Uterus (tissue), 4 donors: ENCODE measurements around the gene HOXA10. TPM values are rescaled to one million over a fixed set of nuclear protein-coding genes. Genes with fewer than 3 reads are reported as not detected.
A peak's percentile ranks its signal among the peaks of the same experiment; 100 is the strongest.

Experiments
- DNase-seq, 2 donors: peaks; one replicate each; pipeline ENCODE4 v3.0.0-alpha.2; 2019 to 2020
- H3K27ac ChIP-seq, 2 donors: fragments of 200-600 bp; sonication (generic); 1 replicate in 1 of 2; 2 replicates in 1 of 2; pipeline ENCODE4 v1.5.1; 2016 to 2018
- H3K27me3 ChIP-seq, 2 donors: fragments of 200-600 bp; sonication (generic); one replicate each; pipeline ENCODE4 v1.5.1; 2018 to 2019; ENCODE audit warnings: control low read depth in 1 of 2
- H3K36me3 ChIP-seq, 2 donors: fragments of 200-600 bp; sonication (generic); one replicate each; pipeline ENCODE4 v1.5.1; 2019; ENCODE audit warnings: control low read depth in 1 of 2
- H3K4me1 ChIP-seq, 2 donors: fragments of 200-600 bp; sonication (generic); one replicate each; pipeline ENCODE4 v1.5.1; 2018 to 2019; ENCODE audit warnings: control low read depth in 1 of 2
- H3K4me3 ChIP-seq, 2 donors: fragments of 200-600 bp; sonication (generic); 1 replicate in 1 of 2; 2 replicates in 1 of 2; pipeline ENCODE4 v1.5.1; 2018 to 2019; ENCODE audit warnings: mild to moderate bottlenecking in 1 of 2
- H3K9me3 ChIP-seq, 2 donors: fragments of 200-600 bp; sonication (generic); one replicate each; pipeline ENCODE4 v1.5.1; 2019; ENCODE audit warnings: control low read depth in 1 of 2
- POLR2A ChIP-seq, 2 donors: fragments of 450-650 bp; IDR thresholded peaks; one replicate each; pipeline ENCODE4 v1.6.1; 2016; ENCODE audit warnings: antibody characterized with exemption in 2 of 2, mild to moderate bottlenecking in 1 of 2, moderate library complexity in 1 of 2
- intact Hi-C: fragments of 100-400 bp; cut with DNase I; formaldehyde crosslinking; loops from one replicate; pipeline ENCODE4 v1.15.1; 2023; ENCODE audit warnings: low total_unique reads
- total RNA-seq, 4 donors: library from RNA; depleted of rRNA in 3 of 4; stranded (reverse); fragments of >200 nt in 3 of 4; gene quantifications; one replicate each; pipeline versions ENCODE4 v1.1.0 to v1.2.4, GENCODE V29; 2014 to 2023
- TF ChIP-seq, protein P1 (sequence below), 4 experiments: fragments of 200-600 bp in 2 of 4; fragments of 450-650 bp in 2 of 4; sonication (generic) in 2 of 4; IDR thresholded peaks; one replicate each; pipeline ENCODE4 v1.5.1; 2016 to 2019; ENCODE audit warnings: antibody characterized with exemption in 4 of 4, mild to moderate bottlenecking in 2 of 4, moderate library complexity in 1 of 4
- donor health status: DM: yes; HTN: yes; CAD: no.

HOXA10 gene
- total RNA-seq, 4 donors from 2014 or later: 50.0 to 114 (median 69.0) TPM

DNA sequence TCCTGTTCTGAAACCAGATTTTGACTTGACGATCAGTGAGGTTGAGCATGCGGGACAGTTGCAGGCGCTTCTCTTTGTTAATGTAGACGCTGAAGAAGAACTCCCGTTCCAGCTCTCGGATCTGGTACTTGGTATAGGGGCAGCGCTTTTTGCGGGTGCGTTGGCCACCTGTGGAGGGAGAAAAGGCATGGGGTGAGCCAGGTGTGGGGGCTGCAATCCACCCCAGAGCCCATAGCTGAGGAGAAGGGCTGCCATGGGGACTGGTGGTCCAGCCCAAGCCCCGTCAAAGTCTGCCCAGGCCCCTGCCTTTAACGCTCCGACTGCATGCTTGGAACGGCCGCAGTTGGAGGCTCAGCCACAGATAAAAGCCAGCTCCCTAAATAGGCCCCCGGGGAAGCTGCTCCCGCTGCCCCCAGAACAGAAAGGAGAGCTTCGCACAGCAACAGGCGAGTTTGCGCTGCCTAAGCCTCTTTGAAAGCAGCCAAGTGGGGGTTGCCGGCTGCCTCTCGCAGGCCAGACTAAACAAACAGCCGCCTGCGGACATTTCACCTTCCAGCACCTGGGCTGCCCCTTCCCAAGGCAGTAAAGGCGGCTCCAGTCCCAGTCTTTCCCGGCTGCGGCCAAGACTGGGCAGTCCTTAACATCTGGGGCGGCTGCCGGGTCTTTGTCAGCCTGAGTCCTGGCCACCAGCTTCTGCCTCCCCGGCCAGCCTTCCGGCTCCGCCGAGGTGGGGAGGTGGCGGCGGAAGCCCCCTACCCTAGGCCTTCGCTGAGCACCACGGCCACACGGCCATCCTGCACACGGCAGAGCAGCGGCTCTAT is 9.0 kb upstream of the HOXA10 start:
- H3K9me3 ChIP-seq: no peaks in the 10 kb centered on the region
- intact Hi-C loops: loop anchor here (5.0 kb wide), 1 partner anchor 1326 kb away; no protein-coding TSS in a partner anchor
- no peaks in the 10 kb centered on the region for H3K4me1 ChIP-seq
- H3K27me3 ChIP-seq: no peaks in the 10 kb centered on the region
- TF ChIP-seq, protein P1, sequence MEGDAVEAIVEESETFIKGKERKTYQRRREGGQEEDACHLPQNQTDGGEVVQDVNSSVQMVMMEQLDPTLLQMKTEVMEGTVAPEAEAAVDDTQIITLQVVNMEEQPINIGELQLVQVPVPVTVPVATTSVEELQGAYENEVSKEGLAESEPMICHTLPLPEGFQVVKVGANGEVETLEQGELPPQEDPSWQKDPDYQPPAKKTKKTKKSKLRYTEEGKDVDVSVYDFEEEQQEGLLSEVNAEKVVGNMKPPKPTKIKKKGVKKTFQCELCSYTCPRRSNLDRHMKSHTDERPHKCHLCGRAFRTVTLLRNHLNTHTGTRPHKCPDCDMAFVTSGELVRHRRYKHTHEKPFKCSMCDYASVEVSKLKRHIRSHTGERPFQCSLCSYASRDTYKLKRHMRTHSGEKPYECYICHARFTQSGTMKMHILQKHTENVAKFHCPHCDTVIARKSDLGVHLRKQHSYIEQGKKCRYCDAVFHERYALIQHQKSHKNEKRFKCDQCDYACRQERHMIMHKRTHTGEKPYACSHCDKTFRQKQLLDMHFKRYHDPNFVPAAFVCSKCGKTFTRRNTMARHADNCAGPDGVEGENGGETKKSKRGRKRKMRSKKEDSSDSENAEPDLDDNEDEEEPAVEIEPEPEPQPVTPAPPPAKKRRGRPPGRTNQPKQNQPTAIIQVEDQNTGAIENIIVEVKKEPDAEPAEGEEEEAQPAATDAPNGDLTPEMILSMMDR (IDR thresholded peaks at IDR 0.05): no peak
- no peaks in the 10 kb centered on the region for H3K36me3 ChIP-seq
- DNase-seq: peak; percentile 27 to 32
- H3K27ac ChIP-seq: peak overlapping the region; percentile 94 to 96
- H3K4me3 ChIP-seq: peak overlapping the region; percentile 56 to 79

DNA sequence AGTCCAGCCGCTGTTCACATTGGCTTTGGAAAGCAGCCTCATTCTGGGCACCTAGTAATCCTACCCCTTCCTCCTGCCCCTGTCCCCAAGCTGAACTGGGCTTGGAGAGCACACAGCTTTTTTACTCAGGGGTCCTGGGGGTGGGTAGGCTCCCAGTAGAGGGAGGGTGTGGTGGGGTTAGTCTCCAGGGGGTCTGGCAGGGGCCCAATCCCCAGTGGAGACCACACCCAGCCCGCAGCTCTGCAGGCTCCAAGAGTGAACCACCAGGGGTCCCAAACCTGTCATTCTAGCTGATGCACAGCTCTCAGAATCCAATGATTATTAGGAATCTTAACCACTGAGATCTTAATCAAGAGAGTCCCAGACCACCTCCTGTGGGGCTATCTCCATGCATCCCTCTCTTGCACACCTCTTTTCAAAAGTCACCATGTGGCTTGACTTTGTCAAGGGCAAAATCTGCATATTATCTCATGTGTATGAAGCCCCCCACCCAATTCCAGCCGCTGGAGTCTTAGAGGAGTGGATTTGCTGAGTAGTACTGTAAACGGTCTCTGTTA is 8.2 kb upstream of the HOXA10 start:
- H3K9me3 ChIP-seq: no peaks in the 10 kb centered on the region
- H3K4me3 ChIP-seq: peak overlapping the region; percentile 56 to 79
- H3K27me3 ChIP-seq: no peaks in the 10 kb centered on the region
- no peak for TF ChIP-seq POLR2A (IDR thresholded peaks at IDR 0.05)
- DNase-seq: peak; percentile 26 to 35
- peak overlapping the region; percentile 94 to 96 for H3K27ac ChIP-seq
- intact Hi-C loops: loop anchor here (5.0 kb wide), 1 partner anchor 1325 kb away; no protein-coding TSS in a partner anchor
- no peaks in the 10 kb centered on the region for H3K36me3 ChIP-seq
- H3K4me1 ChIP-seq: no peaks in the 10 kb centered on the region

DNA sequence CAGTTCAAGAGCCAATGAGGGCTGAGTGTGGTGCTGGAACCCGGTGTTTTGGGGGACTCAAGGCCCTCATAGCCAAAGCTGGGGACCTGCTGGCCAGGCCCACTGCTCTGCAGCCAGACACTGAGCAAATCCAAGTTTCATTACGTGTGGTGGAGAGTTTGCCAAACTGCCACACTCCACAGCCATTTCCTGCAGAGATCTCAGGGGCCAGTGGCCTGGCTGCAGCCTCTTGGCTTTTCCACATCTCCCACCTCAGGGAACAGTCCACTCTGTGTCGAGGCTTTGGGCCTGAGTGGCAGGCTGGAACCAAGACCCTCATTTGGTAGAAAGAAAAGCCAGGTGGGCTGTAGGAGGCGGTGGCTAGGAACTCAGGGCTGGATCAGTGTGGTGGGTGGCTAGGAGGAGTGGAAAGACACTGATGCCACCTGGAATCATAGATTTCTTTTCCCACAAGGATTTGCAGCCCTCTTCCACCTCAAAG is 7.7 kb upstream of the HOXA10 start:
- TF ChIP-seq POLR2A (IDR thresholded peaks at IDR 0.05): no peak
- TF ChIP-seq, protein P1 (IDR thresholded peaks at IDR 0.05): no peak
- Histone ChIP-seq H3K9me3 (no peaks in the 10 kb centered on the region), H3K4me1 (no peaks in the 10 kb centered on the region), H3K27ac (peak overlapping the region; percentile 94 to 96), H3K36me3 (no peaks in the 10 kb centered on the region), H3K4me3 (peak overlapping the region; percentile 56 to 79), H3K27me3 (no peaks in the 10 kb centered on the region)
- intact Hi-C loops: loop anchor here (5.0 kb wide), 1 partner anchor 1325 kb away; no protein-coding TSS in a partner anchor
- peak; percentile 43 to 47 for DNase-seq

DNA sequence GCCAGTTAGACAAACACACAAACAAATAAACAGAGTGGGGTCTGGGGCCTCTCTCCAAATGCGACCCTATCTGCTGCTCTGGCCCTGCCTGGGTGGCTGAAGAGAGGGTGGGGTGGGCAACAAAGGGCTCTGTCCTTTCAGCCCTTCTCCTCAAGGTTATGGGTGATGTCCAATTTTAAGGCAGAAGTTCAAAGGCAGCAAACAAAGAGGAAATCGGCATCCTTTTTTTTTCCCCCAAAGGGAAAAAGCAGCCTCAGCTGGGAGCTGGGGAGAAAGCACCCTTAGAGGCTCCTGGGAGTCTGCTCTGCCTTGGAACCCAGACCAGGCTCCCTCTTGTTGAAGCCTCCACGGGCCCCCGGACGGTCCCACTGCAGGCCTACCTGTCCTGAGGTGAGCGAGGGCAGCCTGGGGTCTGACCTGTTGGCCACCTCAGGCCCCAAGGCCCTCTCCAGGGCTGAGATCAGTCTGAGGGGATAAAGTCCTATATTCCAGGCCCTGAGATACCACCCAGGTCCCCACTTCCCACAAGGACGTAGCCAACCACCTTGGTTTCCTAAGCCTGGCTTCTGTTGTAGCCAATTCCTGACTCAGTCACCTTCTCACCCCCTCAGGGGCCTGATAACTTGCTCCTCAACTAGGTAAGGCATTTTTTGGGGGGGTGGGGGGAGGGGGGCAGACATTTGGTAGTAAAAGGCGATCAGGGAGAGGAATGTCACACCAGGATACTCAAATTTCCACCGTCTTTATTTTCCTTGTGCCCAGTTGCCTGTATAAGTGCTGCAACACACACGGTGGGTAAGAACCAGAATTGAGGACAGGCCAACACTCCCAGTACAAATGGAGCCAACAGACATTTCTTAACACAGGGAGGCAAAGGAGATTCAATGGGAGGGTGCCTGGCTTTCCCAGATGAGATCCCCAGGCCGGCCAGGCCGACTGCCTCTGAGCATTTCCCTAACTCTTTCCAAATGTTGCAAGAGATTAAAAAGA is 6.6 kb upstream of the HOXA10 start:
- Histone ChIP-seq H3K36me3 (no peaks in the 10 kb centered on the region), H3K9me3 (no peaks in the 10 kb centered on the region), H3K4me1 (no peaks in the 10 kb centered on the region), H3K27me3 (no peaks in the 10 kb centered on the region), H3K27ac (peak overlapping the region; percentile 94 to 96), H3K4me3 (peak overlapping the region; percentile 66 to 79)
- DNase-seq: peak; percentile 51 to 62
- TF ChIP-seq POLR2A (IDR thresholded peaks at IDR 0.05): peak; percentile 10 to 12
- TF ChIP-seq, protein P1 (IDR thresholded peaks at IDR 0.05): no peak
- intact Hi-C loops: loop anchor here (5.0 kb wide), 1 partner anchor 1323 kb away; no protein-coding TSS in a partner anchor
